ENCODE data around the gene VIT. TPM values are rescaled to one million over a fixed set of nuclear protein-coding genes. Genes with fewer than 3 reads are reported as not detected.
A peak's percentile ranks its signal among the peaks of the same experiment; 100 is the strongest.

Gene VIT
- total RNA-seq, 1 donor from 2014 or later = not detected

DNA sequence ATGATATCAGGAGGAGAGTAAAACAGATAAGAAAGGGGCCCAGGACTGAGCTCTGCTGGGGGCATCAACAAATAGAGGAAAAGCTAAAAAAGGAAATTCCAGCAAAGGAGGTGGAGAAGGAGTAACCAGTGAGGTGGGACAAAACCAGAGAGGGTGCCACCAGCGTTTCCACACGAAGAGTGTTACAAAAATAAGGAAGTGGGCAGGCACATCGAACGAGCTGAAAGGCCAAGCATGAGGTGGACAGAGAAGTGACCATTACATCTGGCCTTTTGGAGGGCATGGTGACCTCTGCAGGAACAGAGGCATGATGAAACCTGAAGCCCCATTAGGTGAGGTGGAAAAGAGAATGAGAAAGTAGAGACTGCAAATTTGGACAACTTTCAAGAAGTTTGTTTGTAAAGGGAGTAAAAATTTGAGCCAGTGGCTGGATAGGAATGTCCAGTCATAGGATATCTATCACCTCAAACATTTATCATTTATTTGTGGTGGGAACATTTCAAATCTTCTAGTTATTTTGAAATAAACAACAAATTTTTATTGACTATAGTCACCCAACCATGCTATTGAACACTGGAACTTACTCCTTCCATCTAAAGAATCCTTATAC lies 18.4 kb upstream of the VIT start:
- FAIRE-seq = no peak
- no peak overlapping the region for H3K4me3 Mint-ChIP-seq (ENCODE audit: unreplicated experiment)
- no peaks in the 10 kb centered on the region for H3K27me3 Mint-ChIP-seq (ENCODE audit: low read depth, unreplicated experiment)
- Histone ChIP-seq H3K27ac (ENCODE audit: low read depth, low read length) (no peak overlapping the region), H4K20me1 (ENCODE audit: insufficient read depth, low read length) (no peaks in the 10 kb centered on the region), H3K9me3 (ENCODE audit: insufficient read depth, low read depth, low read length) (no peaks in the 10 kb centered on the region), H3K79me2 (ENCODE audit: insufficient read depth, low read length) (no peaks in the 10 kb centered on the region), H3K4me2 (ENCODE audit: low read length) (no peak overlapping the region), H2AFZ (ENCODE audit: low read depth, low read length) (no peak overlapping the region), H3K27me3 (ENCODE audit: insufficient read depth, low read length) (no peaks in the 10 kb centered on the region), H3K9ac (ENCODE audit: low read length) (no peak overlapping the region), H3K4me1 (ENCODE audit: insufficient read depth, low read length) (no peaks in the 10 kb centered on the region), H3K4me3 (ENCODE audit: insufficient read depth, low read depth, low read length) (no peak overlapping the region), H3K36me3 (ENCODE audit: insufficient read depth, low read length) (no peaks in the 10 kb centered on the region)
- peak; percentile 62 for DNase-seq (ENCODE audit: low read depth)
- no peak overlapping the region for H3K27ac Mint-ChIP-seq (ENCODE audit: unreplicated experiment)
- H3K36me3 Mint-ChIP-seq (ENCODE audit: low read depth, unreplicated experiment) = no peaks in the 10 kb centered on the region
- no peak for TF ChIP-seq EZH2 (IDR thresholded peaks at IDR 0.05; ENCODE audit: insufficient read depth, low read length)
- TF ChIP-seq, protein P1, sequence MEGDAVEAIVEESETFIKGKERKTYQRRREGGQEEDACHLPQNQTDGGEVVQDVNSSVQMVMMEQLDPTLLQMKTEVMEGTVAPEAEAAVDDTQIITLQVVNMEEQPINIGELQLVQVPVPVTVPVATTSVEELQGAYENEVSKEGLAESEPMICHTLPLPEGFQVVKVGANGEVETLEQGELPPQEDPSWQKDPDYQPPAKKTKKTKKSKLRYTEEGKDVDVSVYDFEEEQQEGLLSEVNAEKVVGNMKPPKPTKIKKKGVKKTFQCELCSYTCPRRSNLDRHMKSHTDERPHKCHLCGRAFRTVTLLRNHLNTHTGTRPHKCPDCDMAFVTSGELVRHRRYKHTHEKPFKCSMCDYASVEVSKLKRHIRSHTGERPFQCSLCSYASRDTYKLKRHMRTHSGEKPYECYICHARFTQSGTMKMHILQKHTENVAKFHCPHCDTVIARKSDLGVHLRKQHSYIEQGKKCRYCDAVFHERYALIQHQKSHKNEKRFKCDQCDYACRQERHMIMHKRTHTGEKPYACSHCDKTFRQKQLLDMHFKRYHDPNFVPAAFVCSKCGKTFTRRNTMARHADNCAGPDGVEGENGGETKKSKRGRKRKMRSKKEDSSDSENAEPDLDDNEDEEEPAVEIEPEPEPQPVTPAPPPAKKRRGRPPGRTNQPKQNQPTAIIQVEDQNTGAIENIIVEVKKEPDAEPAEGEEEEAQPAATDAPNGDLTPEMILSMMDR (IDR thresholded peaks at IDR 0.05; ENCODE audit: insufficient read depth, low read depth, low read length) = no peak
- peaks cover 3% of the 10 kb centered on the region for H3K9me3 Mint-ChIP-seq (ENCODE audit: unreplicated experiment)
- H3K4me1 Mint-ChIP-seq (ENCODE audit: low read depth, unreplicated experiment) = no peaks in the 10 kb centered on the region

DNA sequence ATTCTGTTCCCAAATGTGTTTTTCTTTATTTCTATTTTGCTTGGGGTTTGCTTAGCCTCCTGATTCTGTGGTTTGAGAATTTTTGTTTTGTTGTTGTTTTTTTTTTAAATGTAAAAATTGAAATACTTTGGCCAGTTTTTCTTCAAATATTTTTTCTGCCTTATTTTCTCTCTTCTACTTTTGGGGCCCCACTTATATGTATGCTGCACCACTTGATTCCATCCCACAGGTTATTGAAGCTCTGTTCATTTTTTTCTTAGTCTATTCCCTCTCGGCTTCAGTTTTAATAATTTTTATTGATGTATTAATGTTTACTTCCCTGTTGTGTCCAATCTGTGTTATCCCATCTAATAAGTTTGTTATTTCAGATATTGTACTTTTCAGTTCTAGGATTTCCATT lies 17.7 kb upstream of the VIT start:
- H3K36me3 ChIP-seq (ENCODE audit: insufficient read depth, low read length) = no peaks in the 10 kb centered on the region
- Mint-ChIP-seq H3K9me3 (ENCODE audit: unreplicated experiment) (peaks cover 3% of the 10 kb centered on the region), H3K4me1 (ENCODE audit: low read depth, unreplicated experiment) (no peaks in the 10 kb centered on the region), H3K27me3 (ENCODE audit: low read depth, unreplicated experiment) (no peaks in the 10 kb centered on the region), H3K36me3 (ENCODE audit: low read depth, unreplicated experiment) (no peaks in the 10 kb centered on the region), H3K27ac (ENCODE audit: unreplicated experiment) (no peak overlapping the region), H3K4me3 (ENCODE audit: unreplicated experiment) (no peak overlapping the region)
- H3K27me3 ChIP-seq (ENCODE audit: insufficient read depth, low read length) = no peaks in the 10 kb centered on the region
- no peaks in the 10 kb centered on the region for H3K79me2 ChIP-seq (ENCODE audit: insufficient read depth, low read length)
- H2AFZ ChIP-seq (ENCODE audit: low read depth, low read length) = no peak overlapping the region
- FAIRE-seq (no peak), DNase-seq (ENCODE audit: low read depth) (no peak)
- no peaks in the 10 kb centered on the region for H3K4me1 ChIP-seq (ENCODE audit: insufficient read depth, low read length)
- no peak overlapping the region for H3K27ac ChIP-seq (ENCODE audit: low read depth, low read length)
- H3K4me3 ChIP-seq (ENCODE audit: insufficient read depth, low read depth, low read length) = no peak overlapping the region
- no peak overlapping the region for H3K4me2 ChIP-seq (ENCODE audit: low read length)
- no peaks in the 10 kb centered on the region for H4K20me1 ChIP-seq (ENCODE audit: insufficient read depth, low read length)
- no peaks in the 10 kb centered on the region for H3K9me3 ChIP-seq (ENCODE audit: insufficient read depth, low read depth, low read length)
- H3K9ac ChIP-seq (ENCODE audit: low read length) = no peak overlapping the region
- no peak for TF ChIP-seq EZH2 (IDR thresholded peaks at IDR 0.05; ENCODE audit: insufficient read depth, low read length)
- TF ChIP-seq, protein P1 (IDR thresholded peaks at IDR 0.05; ENCODE audit: insufficient read depth, low read depth, low read length) = no peak

DNA sequence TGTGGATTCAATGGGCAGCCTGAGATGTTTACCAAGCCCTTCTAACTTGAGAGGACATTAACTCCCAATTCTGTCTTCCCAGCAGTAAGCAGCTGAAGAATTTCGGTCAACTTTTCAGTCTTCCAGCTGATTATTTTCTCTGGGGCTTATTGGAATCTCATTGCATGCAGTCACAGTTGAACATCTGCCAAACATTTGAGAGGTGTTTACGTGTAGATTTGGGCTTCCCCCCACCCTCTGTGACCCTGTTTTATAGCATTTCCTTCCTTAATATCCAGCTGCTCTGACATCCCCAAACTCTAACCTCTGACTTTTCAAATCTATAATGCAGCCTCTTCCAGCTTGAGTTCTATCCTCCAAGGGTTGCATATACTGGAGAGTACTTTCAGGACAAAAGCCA lies 16.5 kb upstream of the VIT start:
- Histone ChIP-seq H3K9ac (ENCODE audit: low read length) (no peak overlapping the region), H3K36me3 (ENCODE audit: insufficient read depth, low read length) (no peaks in the 10 kb centered on the region), H2AFZ (ENCODE audit: low read depth, low read length) (no peak overlapping the region), H3K27me3 (ENCODE audit: insufficient read depth, low read length) (no peaks in the 10 kb centered on the region), H3K27ac (ENCODE audit: low read depth, low read length) (no peak overlapping the region), H3K4me1 (ENCODE audit: insufficient read depth, low read length) (no peaks in the 10 kb centered on the region), H4K20me1 (ENCODE audit: insufficient read depth, low read length) (no peaks in the 10 kb centered on the region), H3K4me3 (ENCODE audit: insufficient read depth, low read depth, low read length) (no peak overlapping the region), H3K4me2 (ENCODE audit: low read length) (no peak overlapping the region), H3K79me2 (ENCODE audit: insufficient read depth, low read length) (no peaks in the 10 kb centered on the region), H3K9me3 (ENCODE audit: insufficient read depth, low read depth, low read length) (no peaks in the 10 kb centered on the region)
- Mint-ChIP-seq H3K27me3 (ENCODE audit: low read depth, unreplicated experiment) (no peaks in the 10 kb centered on the region), H3K9me3 (ENCODE audit: unreplicated experiment) (peaks cover 3% of the 10 kb centered on the region), H3K4me3 (ENCODE audit: unreplicated experiment) (no peak overlapping the region), H3K27ac (ENCODE audit: unreplicated experiment) (no peak overlapping the region), H3K4me1 (ENCODE audit: low read depth, unreplicated experiment) (no peaks in the 10 kb centered on the region), H3K36me3 (ENCODE audit: low read depth, unreplicated experiment) (no peaks in the 10 kb centered on the region)
- DNase-seq (ENCODE audit: low read depth) (no peak), FAIRE-seq (no peak)
- TF ChIP-seq, protein P1 (IDR thresholded peaks at IDR 0.05; ENCODE audit: insufficient read depth, low read depth, low read length) = no peak
- TF ChIP-seq EZH2 (IDR thresholded peaks at IDR 0.05; ENCODE audit: insufficient read depth, low read length) = no peak

Measured in astrocyte (in vitro differentiated cells and primary cell).